K562 (cell line): ENCODE measurements around the gene IKZF3. TPM values are rescaled to one million over a fixed set of nuclear protein-coding genes. Genes with fewer than 3 reads are reported as not detected.

Experiments used
- ATAC-seq: fragments of 200-7000 bp; cut with Tn5 transposase; 3 replicates; pipeline ENCODE4 v1.9.1; 2020; ENCODE audit warnings: moderate library complexity
- BruUV-seq: library from RNA; stranded (reverse); fragments of 400-500 nt; replicated peaks from 2 replicates; lab custom pipeline; 2021; lab: Mats Ljungman, UMichigan
- CTCF ChIA-PET: fragments of 300-600 bp; formaldehyde crosslinking; extraction: SDS; loops from one replicate; lab custom pipeline; 2021; ENCODE audit warnings: low intra/inter-chr PET ratio; lab: Yijun Ruan, JAX
- POLR2A ChIA-PET: fragments of 300-600, 350-650 bp; sonication (Branson Sonifier 250); formaldehyde crosslinking; extraction: SDS; loops from one replicate; lab custom pipeline; 2021; ENCODE audit warnings: antibody characterized with exemption, inconsistent platforms; lab: Yijun Ruan, JAX
- DNase-seq, 4 experiments: peaks; one replicate each; pipeline versions ENCODE4 v3.0.0 to v3.0.0-alpha.2; 2011 to 2018; ENCODE audit warnings: low spot score in 3 of 4, mixed read lengths in 3 of 4; ENCODE audit errors: extremely low read depth in 1 of 4
- FAIRE-seq: peaks from 2 replicates; lab custom pipeline; 2011; peaks lifted over from hg19 to GRCh38; lab: Jason Lieb, UNC
- H2AFZ ChIP-seq: 2 replicates; pipeline ENCODE4 v1.6.0; 2011; ENCODE audit warnings: low read depth, low read length, control low read depth, inconsistent platforms
- H3K27ac ChIP-seq: fragments of 200-600 bp; 3 replicates; pipeline ENCODE4 v1.8.0; 2011; ENCODE audit warnings: low read depth, mild to moderate bottlenecking, control low read depth, inconsistent platforms, low read length, moderate library complexity, mixed read lengths; ENCODE audit errors: extremely low read depth
- H3K27me3 ChIP-seq, 2 experiments: fragments of 300-600 bp in 1 of 2; 2 replicates in 1 of 2; 3 replicates in 1 of 2; pipeline versions ENCODE4 v1.6.0 to v1.8.0; 2011; ENCODE audit warnings: inconsistent platforms in 2 of 2, low read length in 2 of 2, mild to moderate bottlenecking in 1 of 2, mixed read lengths in 1 of 2, moderate library complexity in 1 of 2; ENCODE audit not compliant: control insufficient read depth in 2 of 2, insufficient read depth in 2 of 2
- H3K36me3 ChIP-seq: fragments of 300-600 bp; 3 replicates; pipeline ENCODE4 v1.8.0; 2011; ENCODE audit warnings: mild to moderate bottlenecking, low read length, inconsistent platforms; ENCODE audit not compliant: control insufficient read depth, insufficient read depth
- H3K4me1 ChIP-seq, 2 experiments: fragments of 200-600 bp in 1 of 2; replicated peaks in 1 of 2; 2 replicates in 1 of 2; 3 replicates in 1 of 2; pipeline versions ENCODE4 v1.5.1 to v1.8.0; 2011; ENCODE audit warnings: inconsistent platforms in 2 of 2, low read length in 2 of 2, mild to moderate bottlenecking in 1 of 2, mixed read lengths in 1 of 2, moderate library complexity in 1 of 2; ENCODE audit not compliant: control insufficient read depth in 2 of 2, insufficient read depth in 2 of 2
- H3K4me2 ChIP-seq: 2 replicates; pipeline ENCODE4 v1.6.1; 2011; ENCODE audit warnings: low read length, control low read depth, inconsistent platforms, mixed read lengths; ENCODE audit not compliant: insufficient read depth
- H3K4me3 ChIP-seq: fragments of 200-600 bp; sonication (generic), shearing (Covaris generic); 2 replicates; pipeline ENCODE4 v1.5.1; 2016; ENCODE audit warnings: control low read depth, inconsistent platforms
- H3K79me2 ChIP-seq: fragments of 200-600 bp; 3 replicates; pipeline ENCODE4 v1.8.0; 2011; ENCODE audit warnings: low read length, inconsistent platforms; ENCODE audit not compliant: control insufficient read depth, insufficient read depth
- H3K9ac ChIP-seq, 2 experiments: 2 replicates each; pipeline versions ENCODE4 v1.6.0 to v1.6.1; 2011; ENCODE audit warnings: low read depth in 2 of 2, low read length in 2 of 2, control low read depth in 1 of 2, inconsistent platforms in 1 of 2, mild to moderate bottlenecking in 1 of 2, mixed read lengths in 1 of 2; ENCODE audit not compliant: insufficient read depth in 1 of 2
- H3K9me1 ChIP-seq: one replicate; pipeline ENCODE4 v1.6.0; 2011; ENCODE audit warnings: inconsistent platforms, mild to moderate bottlenecking, low read length, moderate library complexity; ENCODE audit not compliant: control insufficient read depth, insufficient read depth
- H3K9me3 ChIP-seq: replicated peaks from 2 replicates; pipeline ENCODE4 v1.5.1; 2011; ENCODE audit warnings: low read depth, low read length, inconsistent platforms; ENCODE audit not compliant: control insufficient read depth, insufficient read depth
- H4K20me1 ChIP-seq: replicated peaks from 2 replicates; pipeline ENCODE4 v1.6.1; 2011; ENCODE audit warnings: low read length, inconsistent platforms, mixed read lengths; ENCODE audit not compliant: control insufficient read depth, insufficient read depth
- BCOR ChIP-seq: fragments of 450-650 bp; IDR thresholded peaks from 2 replicates; pipeline ENCODE4 v1.6.1; 2016
- RBM25 ChIP-seq: fragments of 200-400 bp; formaldehyde crosslinking; IDR thresholded peaks from 2 replicates; pipeline ENCODE4 v1.6.1; 2018; ENCODE audit warnings: low read length, low read depth, moderate library complexity; ENCODE audit not compliant: severe bottlenecking
- SPI1 ChIP-seq: IDR thresholded peaks from 2 replicates; pipeline ENCODE4 v1.6.1; 2011; ENCODE audit warnings: low read depth, low read length, control low read depth, borderline replicate concordance
- WGBS: fragments of 100-300 bp; shearing (Covaris generic); methylation state at CpG from one replicate; pipeline ENCODE4 v1.1.6; 2016; ENCODE audit warnings: low coverage, mixed read lengths; ENCODE audit not compliant: insufficient coverage; ENCODE audit errors: missing lambda C conversion rate; 5-methylcytosine and 5-hydroxymethylcytosine counted together
- in situ Hi-C: fragments of 300-500 bp; cut with MboI; formaldehyde crosslinking; loops from 4 replicates; pipeline ENCODE4 v1.15.0; 2018; ENCODE audit warnings: inconsistent platforms, mixed read lengths
- intact Hi-C: fragments of 100-400 bp; cut with micrococcal nuclease; formaldehyde crosslinking; loops from 2 replicates; pipeline ENCODE4 v1.14.2; 2022
- polyA plus RNA-seq, 8 experiments: library from polyadenylated mRNA; depleted of rRNA in 4 of 8; stranded (reverse) in 5 of 8; unstranded in 3 of 8; fragments of >200 nt; fragmentation: Nextera tagmentation in 2 of 8; fragmentation: Illumina TruSeq in 1 of 8; extraction: Ambion mirVana in 2 of 8; extraction: Trizol in 1 of 8; gene quantifications; 2 replicates each; pipeline versions ENCODE4 v1.2.1 to v1.2.3, GENCODE V29; 2011 to 2014; ENCODE audit warnings: inconsistent platforms in 1 of 8, missing spikeins in 1 of 8
- total RNA-seq, 7 experiments: library from RNA; depleted of rRNA in 6 of 7; stranded (reverse); fragments of >200 nt in 6 of 7; fragmentation: Illumina TruSeq in 2 of 7; extraction: Trizol in 2 of 7; gene quantifications; 2 replicates each; pipeline versions ENCODE4 v1.2.1 to v1.2.3, GENCODE V29; 2011 to 2021; ENCODE audit warnings: low replicate concordance in 1 of 7

IKZF3 gene
- total and polyA plus RNA-seq, 9 of the 15 experiments (the other 6 are each of a cell fraction or from before 2014, with no cell fraction given), result 0.06 to 1.6 (median 0.62) TPM

DNA sequence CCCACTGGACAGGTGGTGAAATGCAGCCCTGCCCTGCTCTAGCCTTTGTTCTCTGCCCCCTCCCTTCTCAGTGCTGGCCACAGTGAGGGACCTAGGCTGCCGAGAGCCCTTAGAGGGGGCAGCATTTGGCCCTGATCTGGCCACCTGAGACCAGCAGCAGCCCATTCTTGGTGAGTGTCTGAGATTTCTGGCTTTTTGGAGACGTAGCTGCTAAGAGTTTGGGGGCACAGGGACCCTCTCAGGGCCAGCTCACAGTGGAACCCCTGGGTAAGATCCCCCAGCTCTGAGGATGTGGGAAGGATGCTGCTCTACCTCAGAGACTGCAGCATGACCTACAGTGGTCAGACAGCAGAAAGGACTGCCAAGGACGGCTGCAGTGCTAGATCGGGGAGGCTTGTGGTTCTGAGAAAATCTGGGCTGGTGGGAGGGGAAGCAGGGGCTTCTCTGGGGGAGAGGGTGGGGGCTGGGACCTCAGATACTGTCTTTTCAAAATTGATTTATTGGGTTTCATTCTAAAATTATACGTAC lies 113.0 kb downstream of the IKZF3 start:
- intact Hi-C loops, result loop anchor here (5.0 kb wide), 1 partner anchor 79 kb away; no protein-coding TSS in a partner anchor
- Histone ChIP-seq H3K4me2 (no peak overlapping the region), H3K79me2 (no peaks in the 10 kb centered on the region), H3K9me1 (no peaks in the 10 kb centered on the region), H3K9ac (peak overlapping the region in 1 of 2 experiments; percentile 20; a peak in 1 of 4 replicates), H3K27me3 (peaks cover 0 to 2% of the 10 kb centered on the region in 2 experiments; a peak in 1 of 5 replicates), H3K36me3 (no peaks in the 10 kb centered on the region), H2AFZ (no peak overlapping the region), H4K20me1 (no peaks in the 10 kb centered on the region), H3K9me3 (no peaks in the 10 kb centered on the region), H3K4me1 (peaks cover 9 to 49% of the 10 kb centered on the region in 2 experiments; a peak in 4 of 5 replicates), H3K27ac (no peak overlapping the region), H3K4me3 (no peak overlapping the region)
- FAIRE-seq (no peak), ATAC-seq (no peak), DNase-seq (no peak)
- ChIA-PET POLR2A (interaction anchor here (0.7 kb wide), 1 partner anchor 12 kb away, joined by 3 read pairs; no protein-coding TSS in a partner anchor), CTCF (interaction anchor here (0.8 to 6.1 kb wide), 2 partner anchors 126 to 129 kb away, joined by 3 to 118 read pairs; no protein-coding TSS in a partner anchor)
- WGBS, result 23% methylated on average over 5 of the region's 5 CpGs
- in situ Hi-C loops, result no loop called here
- TF ChIP-seq BCOR, result peak; percentile 56
- no peak for TF ChIP-seq SPI1
- TF ChIP-seq RBM25, result peak; percentile 35
- no TSS peak for BruUV-seq
